ENCODE results near the gene LHX5.

DNA sequence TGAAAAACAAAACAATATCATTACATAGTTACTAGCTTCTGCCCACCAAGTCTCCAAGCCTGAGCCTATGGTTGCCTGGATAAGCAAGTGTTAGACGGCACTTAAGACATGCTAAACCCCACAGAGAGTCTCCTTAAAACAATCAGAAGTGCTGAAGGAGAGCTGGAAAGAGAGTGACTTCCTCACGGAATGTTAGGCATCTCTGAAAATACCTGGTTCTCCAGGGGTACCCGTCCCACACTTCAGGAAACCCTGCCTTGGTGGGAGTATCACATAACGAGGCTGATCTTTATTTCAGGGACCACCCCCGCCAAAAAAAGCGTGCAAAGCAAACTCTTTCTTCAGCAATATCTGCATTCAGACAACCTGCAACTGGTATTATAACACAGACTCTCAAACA is 18.3 kb downstream of the LHX5 start:
- TF ChIP-seq, protein P1, sequence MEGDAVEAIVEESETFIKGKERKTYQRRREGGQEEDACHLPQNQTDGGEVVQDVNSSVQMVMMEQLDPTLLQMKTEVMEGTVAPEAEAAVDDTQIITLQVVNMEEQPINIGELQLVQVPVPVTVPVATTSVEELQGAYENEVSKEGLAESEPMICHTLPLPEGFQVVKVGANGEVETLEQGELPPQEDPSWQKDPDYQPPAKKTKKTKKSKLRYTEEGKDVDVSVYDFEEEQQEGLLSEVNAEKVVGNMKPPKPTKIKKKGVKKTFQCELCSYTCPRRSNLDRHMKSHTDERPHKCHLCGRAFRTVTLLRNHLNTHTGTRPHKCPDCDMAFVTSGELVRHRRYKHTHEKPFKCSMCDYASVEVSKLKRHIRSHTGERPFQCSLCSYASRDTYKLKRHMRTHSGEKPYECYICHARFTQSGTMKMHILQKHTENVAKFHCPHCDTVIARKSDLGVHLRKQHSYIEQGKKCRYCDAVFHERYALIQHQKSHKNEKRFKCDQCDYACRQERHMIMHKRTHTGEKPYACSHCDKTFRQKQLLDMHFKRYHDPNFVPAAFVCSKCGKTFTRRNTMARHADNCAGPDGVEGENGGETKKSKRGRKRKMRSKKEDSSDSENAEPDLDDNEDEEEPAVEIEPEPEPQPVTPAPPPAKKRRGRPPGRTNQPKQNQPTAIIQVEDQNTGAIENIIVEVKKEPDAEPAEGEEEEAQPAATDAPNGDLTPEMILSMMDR (IDR thresholded peaks at IDR 0.05), result no peak
- no peak for TF ChIP-seq POLR2A (IDR thresholded peaks at IDR 0.05)

Measured in esophagus squamous epithelium (tissue), 4 donors.